ENCODE measurements around the gene PKD1L1. TPM values are rescaled to one million over a fixed set of nuclear protein-coding genes. Genes with fewer than 3 reads are reported as not detected.

The PKD1L1 gene
- polyA plus RNA-seq, 1 of the 3 experiments (the other 2 are of a cell fraction): 0.10 TPM

DNA sequence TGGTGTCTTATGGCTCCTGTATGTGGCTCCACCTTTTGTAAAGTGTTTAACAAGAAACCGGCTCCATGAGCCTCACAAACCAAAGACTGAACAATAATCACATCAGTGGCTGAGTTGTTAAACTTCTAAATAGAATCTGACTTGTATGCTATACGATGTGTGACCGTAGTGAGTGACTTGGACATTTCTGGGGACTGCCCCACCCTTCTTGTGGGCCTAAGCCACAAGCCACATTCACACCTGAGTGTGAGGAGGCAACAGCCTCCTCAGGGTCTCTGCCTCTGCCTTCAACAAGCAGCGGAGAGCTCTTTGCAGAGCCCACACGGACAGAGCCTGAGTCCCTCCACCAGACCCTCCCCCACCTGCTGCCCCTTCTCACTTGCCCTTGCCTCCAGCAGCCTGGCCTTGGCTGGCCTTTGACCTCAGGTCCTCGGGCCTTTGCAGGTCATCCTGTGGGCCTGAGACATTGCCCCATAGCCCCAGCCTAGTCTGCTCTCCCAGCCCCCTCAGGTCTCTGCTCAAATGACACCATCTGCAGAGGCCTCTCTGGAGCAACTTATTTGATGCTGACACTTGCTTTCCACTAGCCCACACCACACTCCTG lies 209.6 kb downstream of the PKD1L1 start:
- no peak overlapping the region for H3K27ac ChIP-seq (ENCODE audit: low read depth in 2 of 2, low read length in 1 of 2)
- no peaks in the 10 kb centered on the region for H3K9me2 ChIP-seq
- H3F3A ChIP-seq (replicated peaks; ENCODE audit: insufficient read depth): peaks cover 4% of the 10 kb centered on the region
- H3K27me3 ChIP-seq (ENCODE audit: insufficient read depth): no peaks in the 10 kb centered on the region
- ChIA-PET POLR2A (no interaction called here), CTCF (interaction anchor here (1.0 kb wide), 1 partner anchor 206 kb away, joined by 3 read pairs; no protein-coding TSS in a partner anchor)
- no peak overlapping the region for H2AFZ ChIP-seq (ENCODE audit: low read depth)
- H3K4me1 ChIP-seq (ENCODE audit: control insufficient read depth in 1 of 2, insufficient read depth in 2 of 2, low read depth in 1 of 2, low read length in 1 of 2): peaks cover 0 to 2% of the 10 kb centered on the region in 2 experiments; a peak in 1 of 4 replicates
- DNase-seq: no peak
- H3K9me3 ChIP-seq: no peaks in the 10 kb centered on the region
- TF ChIP-seq MXI1 (IDR thresholded peaks at IDR 0.05; ENCODE audit: low read depth, low read length) (no peak), NRF1 (IDR thresholded peaks at IDR 0.05; ENCODE audit: low read depth, low read length) (no peak), JUND (IDR thresholded peaks at IDR 0.05) (no peak), TEAD4 (IDR thresholded peaks at IDR 0.05; ENCODE audit: borderline replicate concordance, insufficient read depth) (no peak), RXRA (IDR thresholded peaks at IDR 0.05; ENCODE audit: borderline replicate concordance, low read depth) (no peak), FOXJ3 (CRISPR knock-in tag; IDR thresholded peaks at IDR 0.05) (no peak), ELF1 (IDR thresholded peaks at IDR 0.05) (no peak), TCF12 (IDR thresholded peaks at IDR 0.05) (no peak), RCOR1 (IDR thresholded peaks at IDR 0.05; ENCODE audit: low read length) (no peak)
- H3K4me2 ChIP-seq: no peak overlapping the region
- H3K9ac ChIP-seq: no peak overlapping the region
- no peaks in the 10 kb centered on the region for H3K79me2 ChIP-seq (ENCODE audit: insufficient read depth)
- no peaks in the 10 kb centered on the region for H3K36me3 ChIP-seq (replicated peaks in 1 of 2; ENCODE audit: control insufficient read depth in 1 of 2, insufficient read depth in 2 of 2, low read length in 1 of 2)
- 90% methylated on average over 6 of the region's 6 CpGs for WGBS (ENCODE audit: low lambda C conversion rate)
- H3K4me3 ChIP-seq (ENCODE audit: low read depth in 2 of 2, low read length in 1 of 2): no peak overlapping the region
- no peaks in the 10 kb centered on the region for H4K20me1 ChIP-seq (ENCODE audit: insufficient read depth)

DNA sequence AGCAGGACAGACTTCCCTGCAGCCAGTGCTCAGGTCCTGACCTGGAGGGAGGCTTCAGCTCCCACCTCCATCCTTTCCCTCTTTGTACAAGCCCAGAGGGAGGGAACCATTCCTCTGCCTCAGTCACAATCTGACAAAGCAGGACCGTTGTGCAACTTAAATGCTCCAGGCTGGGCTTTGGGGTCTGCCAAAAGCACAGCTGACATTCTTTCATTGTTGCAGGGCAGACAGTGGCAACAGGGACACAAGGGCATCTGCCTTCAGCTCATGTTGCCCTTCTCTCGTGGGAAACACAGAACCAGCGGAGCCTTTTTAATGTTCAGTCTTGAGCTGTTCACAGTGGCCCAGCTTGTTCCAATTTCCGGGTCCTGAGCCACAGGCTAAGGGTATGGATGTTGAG lies 210.7 kb downstream of the PKD1L1 start:
- Histone ChIP-seq H3K9me2 (no peaks in the 10 kb centered on the region), H3F3A (replicated peaks; ENCODE audit: insufficient read depth) (peaks cover 4% of the 10 kb centered on the region), H3K36me3 (replicated peaks in 1 of 2; ENCODE audit: control insufficient read depth in 1 of 2, insufficient read depth in 2 of 2, low read length in 1 of 2) (no peaks in the 10 kb centered on the region), H2AFZ (ENCODE audit: low read depth) (no peak overlapping the region), H4K20me1 (ENCODE audit: insufficient read depth) (no peaks in the 10 kb centered on the region), H3K4me3 (ENCODE audit: low read depth in 2 of 2, low read length in 1 of 2) (no peak overlapping the region), H3K27me3 (ENCODE audit: insufficient read depth) (no peaks in the 10 kb centered on the region), H3K4me2 (no peak overlapping the region), H3K9ac (no peak overlapping the region), H3K27ac (ENCODE audit: low read depth in 2 of 2, low read length in 1 of 2) (no peak overlapping the region), H3K79me2 (ENCODE audit: insufficient read depth) (no peaks in the 10 kb centered on the region), H3K4me1 (ENCODE audit: control insufficient read depth in 1 of 2, insufficient read depth in 2 of 2, low read depth in 1 of 2, low read length in 1 of 2) (peaks cover 0 to 2% of the 10 kb centered on the region in 2 experiments; a peak in 1 of 4 replicates), H3K9me3 (no peaks in the 10 kb centered on the region)
- no peak for TF ChIP-seq TCF12 (IDR thresholded peaks at IDR 0.05)
- no peak for TF ChIP-seq RFX5 (IDR thresholded peaks at IDR 0.05; ENCODE audit: low read length)
- no peak for TF ChIP-seq EP300 (IDR thresholded peaks at IDR 0.05; ENCODE audit: borderline replicate concordance in 1 of 2, low read depth in 1 of 2, low read length in 1 of 2)
- TF ChIP-seq, protein P1, sequence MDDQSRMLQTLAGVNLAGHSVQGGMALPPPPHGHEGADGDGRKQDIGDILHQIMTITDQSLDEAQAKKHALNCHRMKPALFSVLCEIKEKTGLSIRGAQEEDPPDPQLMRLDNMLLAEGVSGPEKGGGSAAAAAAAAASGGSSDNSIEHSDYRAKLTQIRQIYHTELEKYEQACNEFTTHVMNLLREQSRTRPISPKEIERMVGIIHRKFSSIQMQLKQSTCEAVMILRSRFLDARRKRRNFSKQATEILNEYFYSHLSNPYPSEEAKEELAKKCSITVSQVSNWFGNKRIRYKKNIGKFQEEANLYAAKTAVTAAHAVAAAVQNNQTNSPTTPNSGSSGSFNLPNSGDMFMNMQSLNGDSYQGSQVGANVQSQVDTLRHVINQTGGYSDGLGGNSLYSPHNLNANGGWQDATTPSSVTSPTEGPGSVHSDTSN (IDR thresholded peaks at IDR 0.05): no peak
- no peak for DNase-seq
- 87% methylated on average over 4 of the region's 4 CpGs for WGBS (ENCODE audit: low lambda C conversion rate)
- ChIA-PET CTCF (interaction anchor here (1.0 to 1.8 kb wide), 2 partner anchors 10 to 207 kb away, joined by 3 to 7 read pairs; no protein-coding TSS in a partner anchor), POLR2A (no interaction called here)

Data from SK-N-SH (cell line).